Suprapubic skin (tissue), 4 donors: ENCODE results near the gene RAB26.

Source experiments
- CTCF ChIP-seq, 2 donors: fragments of 200-600 bp in 1 of 2; fragments of 450-650 bp in 1 of 2; sonication (generic) in 1 of 2; IDR thresholded peaks; one replicate each; pipeline ENCODE4 v1.5.1; 2016 to 2019; ENCODE audit warnings: antibody characterized with exemption in 2 of 2, mild to moderate bottlenecking in 1 of 2, moderate library complexity in 1 of 2
- EP300 ChIP-seq: sonication (generic); formaldehyde crosslinking; IDR thresholded peaks from one replicate; pipeline ENCODE4 v1.6.1; 2017; ENCODE audit warnings: antibody characterized with exemption
- POLR2A ChIP-seq, 2 donors: fragments of 450-650 bp; IDR thresholded peaks; one replicate each; pipeline ENCODE4 v1.6.1; 2017; ENCODE audit warnings: antibody characterized with exemption in 2 of 2, mild to moderate bottlenecking in 2 of 2, moderate library complexity in 2 of 2
- POLR2AphosphoS5 ChIP-seq, 3 donors: sonication (generic); formaldehyde crosslinking; IDR thresholded peaks; one replicate each; pipeline ENCODE4 v1.6.1; 2017; ENCODE audit warnings: antibody characterized with exemption in 3 of 3

GRCh38 chr16:2194852-2195321 is 46.5 kb downstream of the RAB26 start:
- peak in 1 of 2 donors; percentile 34 for TF ChIP-seq CTCF (IDR thresholded peaks at IDR 0.05)
- no peak for TF ChIP-seq POLR2A (IDR thresholded peaks at IDR 0.05)
- no peak for TF ChIP-seq EP300
- no peak for TF ChIP-seq POLR2AphosphoS5 (IDR thresholded peaks at IDR 0.05)
